ENCODE data around the gene SF3B6. TPM values are rescaled to one million over a fixed set of nuclear protein-coding genes. Genes with fewer than 3 reads are reported as not detected.

Gene SF3B6
- total RNA-seq, 1 experiment from 2014 or later = 184 TPM

DNA sequence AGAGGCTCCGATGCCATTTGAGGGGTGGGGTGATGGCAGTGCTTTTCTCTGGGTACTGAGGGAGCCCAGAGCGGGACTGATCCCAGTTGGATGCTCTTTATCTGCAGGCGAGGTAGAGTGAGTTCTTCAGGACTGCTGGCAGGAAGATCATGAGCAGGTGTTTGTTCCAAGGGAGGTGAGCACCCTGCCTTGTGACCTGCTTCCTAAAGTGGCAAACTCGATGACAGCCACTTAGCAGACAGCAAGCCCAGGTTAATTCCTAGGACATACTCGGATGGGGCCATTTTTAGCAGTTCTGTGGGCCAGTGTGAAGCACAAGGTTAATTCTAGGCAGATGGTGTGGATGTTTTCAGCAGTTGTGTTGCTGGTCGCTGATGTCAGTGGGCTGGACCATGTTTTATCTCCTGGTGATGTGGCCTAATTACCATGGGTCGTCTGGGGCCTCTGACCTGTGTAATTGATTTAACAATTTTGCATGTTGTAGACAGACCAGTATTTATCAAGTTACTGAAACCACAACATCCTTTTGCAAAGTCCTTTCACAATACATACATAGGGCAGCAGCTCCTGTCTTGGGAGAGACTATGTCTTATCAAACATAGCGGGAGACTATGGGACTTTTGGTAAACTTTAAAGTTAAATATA is 21.6 kb downstream of the SF3B6 start:
- Mint-ChIP-seq H3K9me3 (ENCODE audit: unreplicated experiment) (no peaks in the 10 kb centered on the region), H3K4me3 (ENCODE audit: unreplicated experiment) (no peak overlapping the region), H3K4me1 (ENCODE audit: low read depth, unreplicated experiment) (no peaks in the 10 kb centered on the region), H3K27me3 (ENCODE audit: insufficient read depth, unreplicated experiment) (no peaks in the 10 kb centered on the region), H3K27ac (ENCODE audit: unreplicated experiment) (no peak overlapping the region), H3K36me3 (ENCODE audit: insufficient read depth, unreplicated experiment) (no peaks in the 10 kb centered on the region)
- Histone ChIP-seq H3K27me3 (replicated peaks; ENCODE audit: control insufficient read depth, insufficient read depth, low read length) (no peaks in the 10 kb centered on the region), H3K36me3 (ENCODE audit: control insufficient read depth, insufficient read depth, low read length) (no peaks in the 10 kb centered on the region), H3K9me3 (no peaks in the 10 kb centered on the region), H3K4me1 (no peaks in the 10 kb centered on the region; the same call in 1 of the 2 replicates), H3K4me3 (ENCODE audit: low read depth, low read length) (no peak overlapping the region)
- ChIA-PET CTCF (no interaction called here), POLR2A (no interaction called here)
- DNase-seq = no peak
- no TSS peak for BruUV-seq (replicated peaks)
- TF ChIP-seq, protein P1, sequence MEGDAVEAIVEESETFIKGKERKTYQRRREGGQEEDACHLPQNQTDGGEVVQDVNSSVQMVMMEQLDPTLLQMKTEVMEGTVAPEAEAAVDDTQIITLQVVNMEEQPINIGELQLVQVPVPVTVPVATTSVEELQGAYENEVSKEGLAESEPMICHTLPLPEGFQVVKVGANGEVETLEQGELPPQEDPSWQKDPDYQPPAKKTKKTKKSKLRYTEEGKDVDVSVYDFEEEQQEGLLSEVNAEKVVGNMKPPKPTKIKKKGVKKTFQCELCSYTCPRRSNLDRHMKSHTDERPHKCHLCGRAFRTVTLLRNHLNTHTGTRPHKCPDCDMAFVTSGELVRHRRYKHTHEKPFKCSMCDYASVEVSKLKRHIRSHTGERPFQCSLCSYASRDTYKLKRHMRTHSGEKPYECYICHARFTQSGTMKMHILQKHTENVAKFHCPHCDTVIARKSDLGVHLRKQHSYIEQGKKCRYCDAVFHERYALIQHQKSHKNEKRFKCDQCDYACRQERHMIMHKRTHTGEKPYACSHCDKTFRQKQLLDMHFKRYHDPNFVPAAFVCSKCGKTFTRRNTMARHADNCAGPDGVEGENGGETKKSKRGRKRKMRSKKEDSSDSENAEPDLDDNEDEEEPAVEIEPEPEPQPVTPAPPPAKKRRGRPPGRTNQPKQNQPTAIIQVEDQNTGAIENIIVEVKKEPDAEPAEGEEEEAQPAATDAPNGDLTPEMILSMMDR (IDR thresholded peaks at IDR 0.05; ENCODE audit: insufficient read depth in 1 of 2, low read depth in 1 of 2, low read length in 1 of 2, severe bottlenecking in 1 of 2, unreplicated experiment in 1 of 2) = no peak
- intact Hi-C loops (cut with micrococcal nuclease; ENCODE audit: unreplicated experiment) = no loop called here

DNA sequence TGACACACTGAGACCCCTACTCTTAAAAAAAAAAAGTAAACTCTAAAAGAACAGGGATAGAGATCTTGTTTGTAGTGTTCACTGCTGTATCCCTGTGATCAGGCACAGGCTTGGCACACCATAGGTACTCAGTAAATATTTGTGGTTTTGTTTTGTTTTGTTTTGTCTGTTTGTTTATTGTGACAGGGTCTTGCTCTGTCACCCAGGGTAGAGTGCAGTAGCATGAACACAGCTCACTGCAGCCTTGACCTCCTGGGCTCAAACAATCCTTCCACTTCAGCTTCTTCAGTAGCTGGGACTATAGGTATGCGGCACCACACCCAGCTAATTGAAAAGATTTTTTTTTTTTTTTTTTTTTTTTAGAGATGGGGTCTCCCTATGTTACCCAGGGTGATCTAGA is 23.2 kb downstream of the SF3B6 start:
- no peaks in the 10 kb centered on the region for H3K4me1 Mint-ChIP-seq (ENCODE audit: low read depth, unreplicated experiment)
- CTCF ChIA-PET = interaction anchor here (0.6 kb wide), 1 partner anchor 37 kb away, joined by 4 read pairs; no protein-coding TSS in a partner anchor
- H3K4me3 Mint-ChIP-seq (ENCODE audit: unreplicated experiment) = no peak overlapping the region
- no peaks in the 10 kb centered on the region for H3K36me3 Mint-ChIP-seq (ENCODE audit: insufficient read depth, unreplicated experiment)
- intact Hi-C loops (cut with micrococcal nuclease; ENCODE audit: unreplicated experiment) = no loop called here
- BruUV-seq (replicated peaks) = no TSS peak
- Histone ChIP-seq H3K9me3 (no peaks in the 10 kb centered on the region), H3K4me1 (no peaks in the 10 kb centered on the region; the same call in 1 of the 2 replicates), H3K27me3 (replicated peaks; ENCODE audit: control insufficient read depth, insufficient read depth, low read length) (no peaks in the 10 kb centered on the region), H3K4me3 (ENCODE audit: low read depth, low read length) (no peak overlapping the region), H3K36me3 (ENCODE audit: control insufficient read depth, insufficient read depth, low read length) (no peaks in the 10 kb centered on the region)
- no peak overlapping the region for H3K27ac Mint-ChIP-seq (ENCODE audit: unreplicated experiment)
- H3K9me3 Mint-ChIP-seq (ENCODE audit: unreplicated experiment) = no peaks in the 10 kb centered on the region
- DNase-seq = no peak
- TF ChIP-seq, protein P1 (IDR thresholded peaks at IDR 0.05; ENCODE audit: insufficient read depth in 1 of 2, low read depth in 1 of 2, low read length in 1 of 2, severe bottlenecking in 1 of 2, unreplicated experiment in 1 of 2) = no peak
- POLR2A ChIA-PET = no interaction called here
- H3K27me3 Mint-ChIP-seq (ENCODE audit: insufficient read depth, unreplicated experiment) = no peaks in the 10 kb centered on the region

DNA sequence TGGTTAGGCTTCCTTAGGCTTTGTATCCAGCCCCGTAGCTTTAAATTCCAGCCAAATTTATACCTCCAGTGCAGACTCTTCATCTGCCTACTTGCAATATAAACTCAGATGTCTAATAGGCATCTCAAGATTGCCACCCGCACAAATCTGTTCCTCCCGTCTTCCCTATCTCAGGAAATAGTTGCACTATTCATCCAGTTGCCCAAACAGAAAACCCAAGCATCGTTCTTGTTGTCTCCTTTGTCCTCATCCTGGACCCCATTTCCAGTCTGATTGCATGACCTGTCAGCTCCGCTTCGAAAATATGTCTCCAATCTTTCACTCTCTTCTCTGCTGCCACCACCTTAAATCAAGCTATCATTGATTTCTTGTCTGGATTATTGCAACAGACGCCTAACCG is 24.3 kb downstream of the SF3B6 start:
- Mint-ChIP-seq H3K27me3 (ENCODE audit: insufficient read depth, unreplicated experiment) (no peaks in the 10 kb centered on the region), H3K9me3 (ENCODE audit: unreplicated experiment) (no peaks in the 10 kb centered on the region), H3K36me3 (ENCODE audit: insufficient read depth, unreplicated experiment) (no peaks in the 10 kb centered on the region), H3K4me1 (ENCODE audit: low read depth, unreplicated experiment) (no peaks in the 10 kb centered on the region), H3K27ac (ENCODE audit: unreplicated experiment) (no peak overlapping the region), H3K4me3 (ENCODE audit: unreplicated experiment) (no peak overlapping the region)
- H3K27me3 ChIP-seq (replicated peaks; ENCODE audit: control insufficient read depth, insufficient read depth, low read length) = no peaks in the 10 kb centered on the region
- TF ChIP-seq, protein P1 (IDR thresholded peaks at IDR 0.05; ENCODE audit: insufficient read depth in 1 of 2, low read depth in 1 of 2, low read length in 1 of 2, severe bottlenecking in 1 of 2, unreplicated experiment in 1 of 2) = no peak
- no peaks in the 10 kb centered on the region for H3K36me3 ChIP-seq (ENCODE audit: control insufficient read depth, insufficient read depth, low read length)
- intact Hi-C loops (cut with micrococcal nuclease; ENCODE audit: unreplicated experiment) = no loop called here
- no peak for DNase-seq
- H3K4me1 ChIP-seq = no peaks in the 10 kb centered on the region; the same call in 1 of the 2 replicates
- no peaks in the 10 kb centered on the region for H3K9me3 ChIP-seq
- BruUV-seq (replicated peaks) = no TSS peak
- POLR2A ChIA-PET = interaction anchor here (0.6 kb wide), 3 partner anchors 13 to 252 kb away, joined by 3 to 7 read pairs (median 4); no protein-coding TSS in a partner anchor
- H3K4me3 ChIP-seq (ENCODE audit: low read depth, low read length) = no peak overlapping the region
- CTCF ChIA-PET = interaction anchor here (0.6 kb wide), 1 partner anchor 125 kb away, joined by 9 read pairs; no protein-coding TSS in a partner anchor
